Measurements from ENCODE around the gene ZBTB7C.

ZBTB7C gene

GRCh38 chr18:48324651-48325050, 84.5 kb downstream of the ZBTB7C start:
- Histone ChIP-seq H3K4me1 (ENCODE audit: control insufficient read depth in 1 of 2, insufficient read depth in 1 of 2, low read depth in 1 of 2, low read length in 1 of 2) (no peaks in the 10 kb centered on the region), H3K4me3 (ENCODE audit: low read depth in 1 of 2, low read length in 1 of 2) (no peak overlapping the region), H3K27ac (no peak overlapping the region), H3K27me3 (no peaks in the 10 kb centered on the region), H3K9me3 (no peaks in the 10 kb centered on the region), H3K36me3 (no peaks in the 10 kb centered on the region)
- no peak for TF ChIP-seq CTCF (IDR thresholded peaks at IDR 0.05)

GRCh38 chr18:48323151-48323550, 86.0 kb downstream of the ZBTB7C start:
- TF ChIP-seq CTCF (IDR thresholded peaks at IDR 0.05): no peak
- no peak overlapping the region for H3K27ac ChIP-seq
- H3K27me3 ChIP-seq: no peaks in the 10 kb centered on the region
- H3K4me3 ChIP-seq (ENCODE audit: low read depth in 1 of 2, low read length in 1 of 2): no peak overlapping the region
- H3K4me1 ChIP-seq (ENCODE audit: control insufficient read depth in 1 of 2, insufficient read depth in 1 of 2, low read depth in 1 of 2, low read length in 1 of 2): no peaks in the 10 kb centered on the region
- no peaks in the 10 kb centered on the region for H3K9me3 ChIP-seq
- H3K36me3 ChIP-seq: no peaks in the 10 kb centered on the region

GRCh38 chr18:48321536-48321935, 87.6 kb downstream of the ZBTB7C start:
- H3K4me1 ChIP-seq (ENCODE audit: control insufficient read depth in 1 of 2, insufficient read depth in 1 of 2, low read depth in 1 of 2, low read length in 1 of 2): no peaks in the 10 kb centered on the region
- TF ChIP-seq CTCF (IDR thresholded peaks at IDR 0.05): no peak

GRCh38 chr18:48321121-48321520, 88.1 kb downstream of the ZBTB7C start:
- Histone ChIP-seq H3K36me3 (no peaks in the 10 kb centered on the region), H3K27me3 (no peaks in the 10 kb centered on the region), H3K9me3 (no peaks in the 10 kb centered on the region), H3K4me1 (ENCODE audit: control insufficient read depth in 1 of 2, insufficient read depth in 1 of 2, low read depth in 1 of 2, low read length in 1 of 2) (no peaks in the 10 kb centered on the region), H3K27ac (no peak overlapping the region), H3K4me3 (ENCODE audit: low read depth in 1 of 2, low read length in 1 of 2) (no peak overlapping the region)
- TF ChIP-seq CTCF (IDR thresholded peaks at IDR 0.05): no peak

More at GRCh38 chr18:48321536-48321935, 87.6 kb downstream of the ZBTB7C start:
- H3K36me3 ChIP-seq: no peaks in the 10 kb centered on the region
- no peaks in the 10 kb centered on the region for H3K9me3 ChIP-seq
- H3K4me3 ChIP-seq (ENCODE audit: low read depth in 1 of 2, low read length in 1 of 2): no peak overlapping the region
- H3K27me3 ChIP-seq: no peaks in the 10 kb centered on the region
- no peak overlapping the region for H3K27ac ChIP-seq

GRCh38 chr18:48320639-48320945, 88.6 kb downstream of the ZBTB7C start:
- H3K4me3 ChIP-seq (ENCODE audit: low read depth in 1 of 2, low read length in 1 of 2): no peak overlapping the region
- no peaks in the 10 kb centered on the region for H3K9me3 ChIP-seq
- no peaks in the 10 kb centered on the region for H3K36me3 ChIP-seq
- H3K27me3 ChIP-seq: peaks cover 4% of the 10 kb centered on the region
- no peak for TF ChIP-seq CTCF (IDR thresholded peaks at IDR 0.05)
- no peaks in the 10 kb centered on the region for H3K4me1 ChIP-seq (ENCODE audit: control insufficient read depth in 1 of 2, insufficient read depth in 1 of 2, low read depth in 1 of 2, low read length in 1 of 2)
- no peak overlapping the region for H3K27ac ChIP-seq

All from neutrophil (primary cell).